Choroid plexus epithelial cell (primary cell): ENCODE results near the gene TRIOBP.
A peak's percentile ranks its signal among the peaks of the same experiment; 100 is the strongest.

Experiments
- DNase-seq: peaks from one replicate; pipeline ENCODE4 v3.0.0-alpha.2; 2010; ENCODE audit warnings: low read depth
- H3K4me3 ChIP-seq: 2 replicates; pipeline ENCODE4 v1.5.1; 2011; ENCODE audit warnings: low read depth, mild to moderate bottlenecking, control low read depth, low read length, moderate library complexity
- CTCF ChIP-seq: conservative IDR thresholded peaks from 2 replicates; pipeline ENCODE4 v1.5.1; 2011; ENCODE audit warnings: low read depth, mild to moderate bottlenecking, control low read depth, inconsistent platforms, low read length, moderate library complexity

The TRIOBP gene

GRCh38 chr22:37771702-37772427, 75.0 kb downstream of the TRIOBP start:
- H3K4me3 ChIP-seq, result no peak overlapping the region
- no peak for DNase-seq
- TF ChIP-seq CTCF, result no peak

GRCh38 chr22:37774728-37775127, 77.9 kb downstream of the TRIOBP start:
- no peak for TF ChIP-seq CTCF
- no peak overlapping the region for H3K4me3 ChIP-seq
- DNase-seq, result no peak

GRCh38 chr22:37775785-37776638, 79.2 kb downstream of the TRIOBP start:
- no peak for TF ChIP-seq CTCF
- no peak overlapping the region for H3K4me3 ChIP-seq
- DNase-seq, result peak; percentile 60

- H3K4me3 ChIP-seq, result no peak overlapping the region
- no peak for TF ChIP-seq CTCF
- DNase-seq, result no peak
These were observed 79.8 kb downstream of the TRIOBP start for GRCh38 chr22:37776639-37777005.

- peak; percentile 58 for DNase-seq
- H3K4me3 ChIP-seq, result no peak overlapping the region
- TF ChIP-seq CTCF, result no peak
These were observed 80.4 kb downstream of the TRIOBP start for GRCh38 chr22:37777122-37777687.

- no peak for DNase-seq
These were observed 81.6 kb downstream of the TRIOBP start for GRCh38 chr22:37778370-37779009.

More at GRCh38 chr22:37778370-37779009, 81.6 kb downstream of the TRIOBP start:
- no peak overlapping the region for H3K4me3 ChIP-seq
- TF ChIP-seq CTCF, result no peak
